MCF 10A (cell line): ENCODE measurements around the gene TMEM253. TPM values are rescaled to one million over a fixed set of nuclear protein-coding genes. Genes with fewer than 3 reads are reported as not detected.

Experiments used
- BruUV-seq: library from RNA; stranded (reverse); fragments of 400-500 nt; replicated peaks from 2 replicates; lab custom pipeline; 2021; lab: Mats Ljungman, UMichigan
- CTCF ChIA-PET: fragments of 300-600 bp; sonication (Branson Sonifier 250); formaldehyde crosslinking; extraction: SDS; loops from one replicate; lab custom pipeline; 2021; ENCODE audit warnings: antibody characterized with exemption, inconsistent platforms; lab: Yijun Ruan, JAX
- POLR2A ChIA-PET: fragments of 300-600, 350-650 bp; sonication (Branson Sonifier 250); formaldehyde crosslinking; extraction: SDS; loops from one replicate; lab custom pipeline; 2020; ENCODE audit warnings: antibody characterized with exemption, inconsistent platforms; lab: Yijun Ruan, JAX
- DNase-seq: peaks from one replicate; pipeline ENCODE4 v3.0.0-alpha.2; 2018; ENCODE audit not compliant: unreplicated experiment
- H3K27ac Mint-ChIP-seq: one replicate; pipeline ENCODE4 v1.8.0; 2022; ENCODE audit warnings: mild to moderate bottlenecking, low read depth, mixed read lengths; ENCODE audit not compliant: unreplicated experiment
- H3K27me3 Mint-ChIP-seq: one replicate; pipeline ENCODE4 v1.8.0; 2022; ENCODE audit warnings: mixed read lengths; ENCODE audit not compliant: insufficient read depth, unreplicated experiment
- H3K36me3 Mint-ChIP-seq: one replicate; pipeline ENCODE4 v1.8.0; 2022; ENCODE audit warnings: mild to moderate bottlenecking, moderate library complexity, mixed read lengths; ENCODE audit not compliant: insufficient read depth, unreplicated experiment
- H3K4me1 Mint-ChIP-seq: one replicate; pipeline ENCODE4 v1.8.0; 2022; ENCODE audit warnings: mixed read lengths; ENCODE audit not compliant: insufficient read depth, unreplicated experiment
- H3K4me3 Mint-ChIP-seq: one replicate; pipeline ENCODE4 v1.8.0; 2022; ENCODE audit warnings: mild to moderate bottlenecking, moderate library complexity, mixed read lengths; ENCODE audit not compliant: unreplicated experiment
- H3K9me3 Mint-ChIP-seq: one replicate; pipeline ENCODE4 v1.8.0; 2022; ENCODE audit warnings: mixed read lengths; ENCODE audit not compliant: unreplicated experiment
- CTCF ChIP-seq: fragments of 200-600 bp; IDR thresholded peaks from one replicate; pipeline ENCODE4 v1.8.0; 2022; ENCODE audit warnings: antibody characterized with exemption, mild to moderate bottlenecking; ENCODE audit not compliant: unreplicated experiment
- intact Hi-C: fragments of 100-400 bp; cut with micrococcal nuclease; formaldehyde crosslinking; loops from 2 replicates; pipeline ENCODE4 v1.14.1; 2022
- total RNA-seq: library from RNA; stranded (reverse); gene quantifications from 2 replicates; pipeline ENCODE4 v1.2.3, GENCODE V29; 2022

The TMEM253 gene
- total RNA-seq, 1 experiment from 2014 or later, result 1.6 TPM

GRCh38 chr14:21081521-21082142 lies 19.2 kb upstream of the TMEM253 start:
- H3K36me3 Mint-ChIP-seq, result peaks cover 5% of the 10 kb centered on the region
- DNase-seq, result no peak
- POLR2A ChIA-PET, result interaction anchor here (0.6 kb wide), 1 partner anchor 22 kb away, joined by 6 read pairs; no protein-coding TSS in a partner anchor
- intact Hi-C loops, result no loop called here
- CTCF ChIA-PET, result interaction anchor here (0.8 to 8.4 kb wide), 5 partner anchors 11 to 23 kb away, joined by 3 to 60 read pairs (median 5); no protein-coding TSS in a partner anchor
- H3K27ac Mint-ChIP-seq, result no peak overlapping the region
- BruUV-seq, result no TSS peak
- TF ChIP-seq CTCF, result no peak
- no peak overlapping the region for H3K4me3 Mint-ChIP-seq
- H3K4me1 Mint-ChIP-seq, result peaks cover 6% of the 10 kb centered on the region
- H3K9me3 Mint-ChIP-seq, result no peaks in the 10 kb centered on the region
- no peaks in the 10 kb centered on the region for H3K27me3 Mint-ChIP-seq

GRCh38 chr14:21083565-21084325 lies 17.1 kb upstream of the TMEM253 start:
- H3K27ac Mint-ChIP-seq, result no peak overlapping the region
- no peaks in the 10 kb centered on the region for H3K27me3 Mint-ChIP-seq

GRCh38 chr14:21084396-21084795 lies 16.5 kb upstream of the TMEM253 start:
- no peaks in the 10 kb centered on the region for H3K9me3 Mint-ChIP-seq
- TF ChIP-seq CTCF, result no peak
- no TSS peak for BruUV-seq
- ChIA-PET CTCF (interaction anchor here (0.5 to 8.4 kb wide), 6 partner anchors 8 to 273 kb away, joined by 3 to 94 read pairs (median 10); partner anchors contain the start of gene ARHGEF40), POLR2A (interaction anchor here (0.9 to 2.0 kb wide), 3 partner anchors 12 to 44 kb away, joined by 3 to 8 read pairs (median 3); no protein-coding TSS in a partner anchor)
- peaks cover 5% of the 10 kb centered on the region for H3K36me3 Mint-ChIP-seq
- no peak overlapping the region for H3K4me3 Mint-ChIP-seq
- no peak overlapping the region for H3K27ac Mint-ChIP-seq
- no peak for DNase-seq
- intact Hi-C loops, result no loop called here
- H3K27me3 Mint-ChIP-seq, result no peaks in the 10 kb centered on the region
- H3K4me1 Mint-ChIP-seq, result peaks cover 13% of the 10 kb centered on the region

More at GRCh38 chr14:21083565-21084325, 17.1 kb upstream of the TMEM253 start:
- no TSS peak for BruUV-seq
- H3K4me3 Mint-ChIP-seq, result no peak overlapping the region
- intact Hi-C loops, result no loop called here
- no peaks in the 10 kb centered on the region for H3K9me3 Mint-ChIP-seq
- peaks cover 8% of the 10 kb centered on the region for H3K4me1 Mint-ChIP-seq
- ChIA-PET CTCF (interaction anchor here (0.5 to 8.4 kb wide), 8 partner anchors 9 to 273 kb away, joined by 3 to 94 read pairs (median 8); partner anchors contain the start of gene ARHGEF40), POLR2A (interaction anchor here (0.5 to 2.0 kb wide), 3 partner anchors 12 to 61 kb away, joined by 3 to 8 read pairs (median 5); no protein-coding TSS in a partner anchor)
- TF ChIP-seq CTCF, result no peak
- H3K36me3 Mint-ChIP-seq, result peaks cover 5% of the 10 kb centered on the region
- no peak for DNase-seq
